Muscle of back (tissue), 11 donors: ENCODE measurements around the gene HDGFL2. TPM values are rescaled to one million over a fixed set of nuclear protein-coding genes. Genes with fewer than 3 reads are reported as not detected.
A peak's percentile ranks its signal among the peaks of the same experiment; 100 is the strongest.

ENCODE experiments used
- DNase-seq, 3 donors: peaks; one replicate each; pipeline versions ENCODE4 v3.0.0 to v3.0.0-alpha.2; 2013
- polyA plus RNA-seq, 10 donors: library from polyadenylated mRNA; unstranded; fragments of 120-200 nt; gene quantifications; one replicate each; pipeline ENCODE4 v1.2.1, GENCODE V29; 2013; ENCODE audit not compliant: insufficient read length in 10 of 10

HDGFL2 gene
- polyA plus RNA-seq, 10 donors = 47.3 to 91.9 (median 57.4) TPM

GRCh38 chr19:4497770-4498389, 25.8 kb downstream of the HDGFL2 start:
- no peak for DNase-seq

- no peak for DNase-seq
Observed at GRCh38 chr19:4498694-4499093, 26.6 kb downstream of the HDGFL2 start.

GRCh38 chr19:4499318-4499717, 27.2 kb downstream of the HDGFL2 start:
- no peak for DNase-seq

GRCh38 chr19:4499855-4500254, 27.8 kb downstream of the HDGFL2 start:
- no peak for DNase-seq

GRCh38 chr19:4500841-4501591, 28.9 kb downstream of the HDGFL2 start:
- no peak for DNase-seq

- DNase-seq = no peak
Observed at GRCh38 chr19:4501691-4502090, 29.6 kb downstream of the HDGFL2 start.

- DNase-seq = no peak
Observed at GRCh38 chr19:4502282-4503131, 30.4 kb downstream of the HDGFL2 start.

GRCh38 chr19:4503132-4503824, 31.2 kb downstream of the HDGFL2 start:
- DNase-seq = no peak

GRCh38 chr19:4503825-4504170, 31.7 kb downstream of the HDGFL2 start:
- no peak for DNase-seq

- DNase-seq = peak; percentile 40 to 72 (median 52)
Observed at GRCh38 chr19:4504297-4504701, 32.2 kb downstream of the HDGFL2 start.

GRCh38 chr19:4504891-4505569, 32.9 kb downstream of the HDGFL2 start:
- DNase-seq = no peak

- no peak for DNase-seq
Observed at GRCh38 chr19:4505570-4506448, 33.7 kb downstream of the HDGFL2 start.

GRCh38 chr19:4506449-4507149, 34.5 kb downstream of the HDGFL2 start:
- DNase-seq = peak in 1 of 3 donors; percentile 32

- no peak for DNase-seq
Observed at GRCh38 chr19:4507150-4507452, 35.0 kb downstream of the HDGFL2 start.

- DNase-seq = no peak
Observed at GRCh38 chr19:4507804-4508203, 35.7 kb downstream of the HDGFL2 start.

- no peak for DNase-seq
Observed at GRCh38 chr19:4508698-4509097, 36.6 kb downstream of the HDGFL2 start.

- no peak for DNase-seq
Observed at GRCh38 chr19:4510435-4511255, 38.5 kb downstream of the HDGFL2 start.

GRCh38 chr19:4511300-4512054, 39.4 kb downstream of the HDGFL2 start:
- DNase-seq = no peak
